ENCODE data around the gene NCEH1.
"Not testable (repeated sequence)": the region's sequence is repeated elsewhere in the genome, so short reads cannot be mapped to it uniquely, and the experiment has no call there.

Gene NCEH1

GRCh38 chr3:172705170-172705569 is 5.7 kb downstream of the NCEH1 start:
- no peak for DNase-seq

- no peak for DNase-seq
These were observed 6.9 kb downstream of the NCEH1 start for GRCh38 chr3:172704001-172704400.

GRCh38 chr3:172702731-172703130 is 8.1 kb downstream of the NCEH1 start:
- DNase-seq = not testable (repeated sequence)

GRCh38 chr3:172702256-172702655 is 8.6 kb downstream of the NCEH1 start:
- no peak for DNase-seq

- no peak for DNase-seq
These were observed 9.1 kb downstream of the NCEH1 start for GRCh38 chr3:172701751-172702150.

- no peak for DNase-seq
These were observed 9.9 kb downstream of the NCEH1 start for GRCh38 chr3:172700936-172701455.

- DNase-seq = no peak
These were observed 10.6 kb downstream of the NCEH1 start for GRCh38 chr3:172700256-172700655.

- no peak for DNase-seq
These were observed 11.8 kb downstream of the NCEH1 start for GRCh38 chr3:172699031-172699430.

- no peak for DNase-seq
These were observed 12.2 kb downstream of the NCEH1 start for GRCh38 chr3:172698631-172699030.

GRCh38 chr3:172697558-172697957 is 13.3 kb downstream of the NCEH1 start:
- no peak for DNase-seq

- no peak for DNase-seq
These were observed 14.5 kb downstream of the NCEH1 start for GRCh38 chr3:172696357-172696756.

- no peak for DNase-seq
These were observed 16.2 kb downstream of the NCEH1 start for GRCh38 chr3:172694573-172695246.

- no peak for DNase-seq
These were observed 18.0 kb downstream of the NCEH1 start for GRCh38 chr3:172692751-172693338.

- no peak for DNase-seq
These were observed 19.9 kb downstream of the NCEH1 start for GRCh38 chr3:172690936-172691335.

- no peak for DNase-seq
These were observed 22.3 kb downstream of the NCEH1 start for GRCh38 chr3:172688588-172688987.

GRCh38 chr3:172687501-172687900 is 23.4 kb downstream of the NCEH1 start:
- DNase-seq = no peak

- DNase-seq = no peak
These were observed 25.3 kb downstream of the NCEH1 start for GRCh38 chr3:172685331-172686214.

GRCh38 chr3:172680684-172681083 is 30.2 kb downstream of the NCEH1 start:
- DNase-seq = no peak

- DNase-seq = no peak
These were observed 31.3 kb downstream of the NCEH1 start for GRCh38 chr3:172679599-172679998.

GRCh38 chr3:172678068-172678467 is 32.8 kb downstream of the NCEH1 start:
- DNase-seq = no peak

- no peak for DNase-seq
These were observed 34.5 kb downstream of the NCEH1 start for GRCh38 chr3:172676196-172676922.

- DNase-seq = no peak
These were observed 35.2 kb downstream of the NCEH1 start for GRCh38 chr3:172675441-172676193.

Measured in activated T-cell treated with anti-CD3 and anti-CD28 coated beads, Interleukin-2, amount 50 U/mL, for 48 hours (primary cell).